Trophoblast cell (in vitro differentiated cells and primary cell): Measurements from ENCODE around the gene RPRML.

Source experiments
- DNase-seq, 2 donors: peaks; one replicate each; pipeline ENCODE4 v3.0.0-alpha.2; 2016
- H2AFZ ChIP-seq: 2 replicates; pipeline ENCODE4 v1.6.1; 2013; ENCODE audit warnings: low read length, moderate library complexity, mild to moderate bottlenecking; ENCODE audit not compliant: insufficient read depth, poor library complexity
- H2AK5ac ChIP-seq: 2 replicates; pipeline ENCODE4 v1.6.1; 2013; ENCODE audit warnings: mild to moderate bottlenecking, low read length
- H2BK120ac ChIP-seq: 2 replicates; pipeline ENCODE4 v1.6.1; 2013; ENCODE audit warnings: low read length, mild to moderate bottlenecking, moderate library complexity; ENCODE audit not compliant: insufficient read depth, poor library complexity
- H2BK12ac ChIP-seq: 2 replicates; pipeline ENCODE4 v1.6.1; 2013; ENCODE audit warnings: mild to moderate bottlenecking, low read length, moderate library complexity
- H2BK5ac ChIP-seq: 2 replicates; pipeline ENCODE4 v1.6.1; 2013; ENCODE audit warnings: low read length, low read depth, moderate library complexity, mild to moderate bottlenecking; ENCODE audit not compliant: poor library complexity
- H3K14ac ChIP-seq: 2 replicates; pipeline ENCODE4 v1.6.1; 2013; ENCODE audit warnings: mild to moderate bottlenecking, low read length
- H3K18ac ChIP-seq: 2 replicates; pipeline ENCODE4 v1.6.1; 2013; ENCODE audit warnings: mild to moderate bottlenecking, low read length
- H3K23ac ChIP-seq: 2 replicates; pipeline ENCODE4 v1.6.1; 2013; ENCODE audit warnings: low read length
- H3K27ac ChIP-seq: 2 replicates; pipeline ENCODE4 v1.5.1; 2013; ENCODE audit warnings: low read depth, mild to moderate bottlenecking, inconsistent platforms, low read length, moderate library complexity
- H3K27me3 ChIP-seq: 2 replicates; pipeline ENCODE4 v1.6.1; 2013; ENCODE audit warnings: inconsistent platforms, mild to moderate bottlenecking, low read length, moderate library complexity; ENCODE audit not compliant: insufficient read depth
- H3K36me3 ChIP-seq, 2 experiments: 1 replicate in 1 of 2; 2 replicates in 1 of 2; pipeline ENCODE4 v1.6.1; 2013; ENCODE audit warnings: low read length in 2 of 2, mild to moderate bottlenecking in 2 of 2, moderate library complexity in 1 of 2; ENCODE audit not compliant: insufficient read depth in 2 of 2, control insufficient read depth in 1 of 2
- H3K4ac ChIP-seq: 2 replicates; pipeline ENCODE4 v1.6.1; 2013; ENCODE audit warnings: low read depth, mild to moderate bottlenecking, low read length, moderate library complexity
- H3K4me1 ChIP-seq, 2 experiments: 1 replicate in 1 of 2; 2 replicates in 1 of 2; pipeline ENCODE4 v1.6.1; 2013; ENCODE audit warnings: low read length in 2 of 2, mild to moderate bottlenecking in 2 of 2, moderate library complexity in 1 of 2; ENCODE audit not compliant: insufficient read depth in 2 of 2, control insufficient read depth in 1 of 2
- H3K4me2 ChIP-seq: 2 replicates; pipeline ENCODE4 v1.6.1; 2013; ENCODE audit warnings: inconsistent platforms, mild to moderate bottlenecking, low read length, moderate library complexity
- H3K4me3 ChIP-seq: 2 replicates; pipeline ENCODE4 v1.5.1; 2013; ENCODE audit warnings: mild to moderate bottlenecking, low read depth, low read length, inconsistent platforms
- H3K79me1 ChIP-seq: one replicate; pipeline ENCODE4 v1.6.1; 2013; ENCODE audit warnings: low read length
- H3K79me2 ChIP-seq: 2 replicates; pipeline ENCODE4 v1.6.1; 2013; ENCODE audit warnings: low read length, mild to moderate bottlenecking; ENCODE audit not compliant: control insufficient read depth, insufficient read depth, poor library complexity
- H3K9ac ChIP-seq: 2 replicates; pipeline ENCODE4 v1.6.1; 2013; ENCODE audit warnings: mild to moderate bottlenecking, low read length
- H3K9me3 ChIP-seq: 2 replicates; pipeline ENCODE4 v1.6.1; 2013; ENCODE audit warnings: low read depth, mild to moderate bottlenecking, control low read depth, inconsistent platforms, low read length; ENCODE audit not compliant: insufficient read depth
- H4K12ac ChIP-seq: 2 replicates; pipeline ENCODE4 v1.6.1; 2013; ENCODE audit warnings: low read depth, mild to moderate bottlenecking, low read length, moderate library complexity
- H4K8ac ChIP-seq: 2 replicates; pipeline ENCODE4 v1.6.1; 2013; ENCODE audit warnings: low read depth, mild to moderate bottlenecking, low read length, moderate library complexity
- H4K91ac ChIP-seq: one replicate; pipeline ENCODE4 v1.6.1; 2013; ENCODE audit warnings: low read depth, mild to moderate bottlenecking, low read length, moderate library complexity
- WGBS: extraction: QIAGEN DNeasy Blood & Tissue Kit; methylation state at CpG from one replicate; pipeline ENCODE4 v1.1.7; 2013; ENCODE audit warnings: missing lambda C conversion rate; ENCODE audit not compliant: insufficient read length, insufficient coverage; ENCODE audit errors: extremely low coverage; 5-methylcytosine and 5-hydroxymethylcytosine counted together

The RPRML gene

DNA sequence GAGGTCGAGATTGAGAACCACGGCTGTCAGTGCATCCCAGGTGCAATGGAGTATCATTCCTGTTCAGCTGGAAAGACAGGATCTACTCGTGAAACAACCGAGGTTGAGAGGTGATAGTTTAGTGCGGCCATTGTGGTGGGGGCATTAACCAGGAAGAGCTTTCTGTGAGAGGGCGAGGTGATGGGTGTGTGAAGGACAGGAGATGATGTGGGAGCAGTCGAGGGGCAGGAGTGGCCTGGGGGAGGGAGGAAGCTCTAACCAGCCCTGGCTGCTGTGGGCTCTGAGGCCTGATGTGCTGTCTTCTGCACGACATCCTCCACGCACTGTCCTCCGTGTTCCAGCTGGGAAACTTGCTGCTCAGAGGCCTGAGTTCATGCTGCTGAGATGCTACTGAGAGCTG, 34.1 kb downstream of the RPRML start:
- peak overlapping the region; percentile 12 for H3K18ac ChIP-seq
- H3K27ac ChIP-seq: peak overlapping the region; percentile 9
- H3K79me1 ChIP-seq: peaks cover 28% of the 10 kb centered on the region
- peak overlapping the region; percentile 8 for H4K8ac ChIP-seq
- no peak overlapping the region for H3K23ac ChIP-seq
- peak overlapping the region; percentile 54 for H4K91ac ChIP-seq
- no CpG with 5 or more reads among the region's 10 CpGs for WGBS
- H3K79me2 ChIP-seq: peaks cover 2% of the 10 kb centered on the region
- no peak overlapping the region for H3K4me2 ChIP-seq
- H3K4me3 ChIP-seq: no peak overlapping the region
- H2BK120ac ChIP-seq: peak overlapping the region; percentile 6
- peak; percentile 61 to 85 for DNase-seq
- no peak overlapping the region for H2AFZ ChIP-seq
- H3K36me3 ChIP-seq: peaks cover 17 to 18% of the 10 kb centered on the region in 2 experiments
- H3K9me3 ChIP-seq: no peaks in the 10 kb centered on the region
- no peaks in the 10 kb centered on the region for H3K27me3 ChIP-seq
- peak overlapping the region; percentile 2 for H3K4ac ChIP-seq
- peak overlapping the region; percentile 21 for H2BK12ac ChIP-seq
- peaks cover 37 to 38% of the 10 kb centered on the region in 2 experiments for H3K4me1 ChIP-seq
- H3K14ac ChIP-seq: peak overlapping the region; percentile 15
- peak overlapping the region; percentile 10 for H2BK5ac ChIP-seq
- no peak overlapping the region for H4K12ac ChIP-seq
- peak overlapping the region; percentile 4 for H2AK5ac ChIP-seq
- no peak overlapping the region for H3K9ac ChIP-seq

DNA sequence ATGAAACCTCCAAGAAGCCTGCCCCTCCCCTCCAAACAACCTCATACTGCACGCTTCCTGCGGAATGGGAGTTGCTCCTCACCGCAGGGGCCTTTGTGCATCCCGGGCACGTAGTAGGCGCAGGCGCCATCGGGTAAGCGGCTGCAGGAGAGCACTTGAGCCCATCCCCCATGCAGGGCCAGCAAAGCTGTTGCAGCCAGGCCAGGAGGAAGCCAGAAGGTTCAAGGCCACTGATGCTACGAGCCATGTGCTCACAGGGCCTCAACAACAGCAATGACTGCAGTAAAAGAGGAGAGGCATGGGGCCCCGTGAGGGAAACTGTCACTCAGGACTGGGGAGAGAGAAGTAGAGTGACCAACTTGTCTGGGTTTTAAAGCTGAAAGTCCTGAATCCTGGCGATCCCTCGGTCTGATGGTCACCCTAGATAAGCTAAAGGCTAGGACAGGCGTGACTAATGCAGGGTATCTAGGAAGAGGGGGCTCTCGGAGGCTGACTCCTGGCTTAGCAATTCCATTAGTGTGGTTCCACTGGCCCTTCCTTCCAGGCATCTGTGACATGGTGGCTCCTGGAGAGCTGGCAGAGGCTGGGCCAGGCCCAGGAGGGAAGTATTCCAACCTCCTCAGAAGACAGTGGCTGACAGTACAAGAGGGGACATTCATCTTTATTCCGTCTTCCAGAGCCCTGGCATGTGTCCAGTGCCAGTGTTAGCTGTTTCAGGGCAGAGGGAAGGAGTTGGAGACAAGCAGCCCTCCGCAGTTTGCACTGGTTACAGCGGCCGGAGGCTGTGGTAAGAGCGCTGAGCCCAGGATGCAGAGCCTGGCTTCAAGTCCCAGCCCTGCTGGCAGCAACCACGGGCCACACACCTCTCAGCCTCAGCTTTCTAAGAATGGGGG, 35.3 kb downstream of the RPRML start:
- peak overlapping the region; percentile 1 for H2AK5ac ChIP-seq
- no peaks in the 10 kb centered on the region for H3K27me3 ChIP-seq
- peaks cover 31% of the 10 kb centered on the region for H3K79me1 ChIP-seq
- H3K18ac ChIP-seq: peak overlapping the region; percentile 4
- H3K4me3 ChIP-seq: no peak overlapping the region
- peak overlapping the region; percentile 25 for H3K14ac ChIP-seq
- H4K91ac ChIP-seq: peak overlapping the region; percentile 54
- no peak overlapping the region for H3K23ac ChIP-seq
- H3K9me3 ChIP-seq: no peaks in the 10 kb centered on the region
- peak; percentile 72 for DNase-seq
- peaks cover 2% of the 10 kb centered on the region for H3K79me2 ChIP-seq
- H3K27ac ChIP-seq: peak overlapping the region; percentile 68
- H3K4ac ChIP-seq: peak overlapping the region; percentile 72
- peak overlapping the region; percentile 57 for H2BK120ac ChIP-seq
- H3K36me3 ChIP-seq: peaks cover 17 to 27% of the 10 kb centered on the region in 2 experiments
- H2BK12ac ChIP-seq: peak overlapping the region; percentile 87
- H4K12ac ChIP-seq: peak overlapping the region; percentile 45
- peak overlapping the region; percentile 0 for H3K4me2 ChIP-seq
- H2BK5ac ChIP-seq: peak overlapping the region; percentile 17
- peaks cover 37 to 38% of the 10 kb centered on the region in 2 experiments for H3K4me1 ChIP-seq
- H3K9ac ChIP-seq: no peak overlapping the region
- no CpG with 5 or more reads among the region's 21 CpGs for WGBS
- no peak overlapping the region for H2AFZ ChIP-seq
- peak overlapping the region; percentile 18 for H4K8ac ChIP-seq

DNA sequence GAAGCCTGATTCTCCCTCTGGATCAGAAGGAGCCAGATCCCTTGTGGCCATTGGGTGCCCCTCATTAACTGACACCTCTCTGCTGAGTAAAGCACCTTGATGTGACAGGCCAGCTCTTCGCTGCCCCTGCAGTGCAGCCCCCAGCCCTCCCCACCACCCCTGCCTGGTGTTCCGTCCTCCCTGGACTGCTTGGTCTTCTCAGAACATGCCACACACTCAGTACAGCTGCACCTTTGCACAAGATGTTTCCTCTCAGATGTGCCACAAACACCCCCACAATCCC, 35.9 kb downstream of the RPRML start:
- no peaks in the 10 kb centered on the region for H3K9me3 ChIP-seq
- H3K4ac ChIP-seq: no peak overlapping the region
- H3K14ac ChIP-seq: no peak overlapping the region
- H3K9ac ChIP-seq: no peak overlapping the region
- no peak overlapping the region for H3K4me3 ChIP-seq
- no peak overlapping the region for H3K23ac ChIP-seq
- H3K4me1 ChIP-seq: peaks cover 37 to 38% of the 10 kb centered on the region in 2 experiments
- H3K79me1 ChIP-seq: peaks cover 34% of the 10 kb centered on the region
- peak overlapping the region; percentile 0 for H4K91ac ChIP-seq
- no peak for DNase-seq
- peaks cover 21 to 33% of the 10 kb centered on the region in 2 experiments for H3K36me3 ChIP-seq
- H2BK120ac ChIP-seq: no peak overlapping the region
- no peaks in the 10 kb centered on the region for H3K27me3 ChIP-seq
- H4K8ac ChIP-seq: peak overlapping the region; percentile 5
- H2AFZ ChIP-seq: no peak overlapping the region
- H3K4me2 ChIP-seq: peak overlapping the region; percentile 0
- peaks cover 2% of the 10 kb centered on the region for H3K79me2 ChIP-seq
- no peak overlapping the region for H2BK5ac ChIP-seq
- peak overlapping the region; percentile 2 for H3K18ac ChIP-seq
- peak overlapping the region; percentile 18 for H3K27ac ChIP-seq
- no peak overlapping the region for H2AK5ac ChIP-seq
- no peak overlapping the region for H2BK12ac ChIP-seq
- H4K12ac ChIP-seq: no peak overlapping the region
- no CpG with 5 or more reads among the region's 2 CpGs for WGBS

DNA sequence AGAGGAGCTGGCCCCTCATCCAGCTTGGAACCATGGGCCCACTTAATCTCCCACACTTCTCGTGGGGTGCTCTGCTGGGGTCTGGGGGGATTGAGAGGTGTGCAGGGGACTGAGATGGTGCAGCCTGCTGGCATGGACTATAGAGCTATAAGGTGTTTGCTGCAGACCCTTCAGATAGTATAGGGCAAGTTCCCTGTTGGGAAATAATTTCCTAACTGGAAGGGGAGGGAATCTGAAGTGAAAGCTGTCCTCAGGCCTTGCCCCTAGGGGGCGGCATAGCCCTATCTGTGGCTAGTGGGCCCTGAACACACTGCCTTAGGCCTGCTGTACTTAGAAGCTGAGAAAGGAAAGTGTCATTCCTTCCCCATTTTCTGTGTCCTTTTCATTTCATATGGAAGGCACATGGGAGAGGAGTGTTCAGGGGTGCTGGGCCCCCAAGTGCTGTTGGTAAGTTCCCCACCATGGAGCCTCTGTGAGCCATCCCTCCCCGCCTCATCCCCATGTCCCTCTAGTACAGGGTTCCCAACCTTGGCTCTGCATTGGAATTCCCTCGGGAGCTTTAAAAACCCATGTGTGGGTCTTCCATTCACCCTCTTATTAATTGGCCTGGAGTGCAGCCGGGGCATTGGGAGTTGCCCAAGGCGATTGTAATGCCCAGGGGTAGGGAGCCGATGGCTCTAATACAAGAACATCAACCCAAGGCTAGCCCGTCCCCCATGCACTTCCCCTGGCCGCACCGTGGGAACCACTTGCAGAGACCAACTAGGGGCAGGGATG, 36.4 kb downstream of the RPRML start:
- no peak overlapping the region for H2BK5ac ChIP-seq
- no peak overlapping the region for H3K4me3 ChIP-seq
- H3K9ac ChIP-seq: no peak overlapping the region
- WGBS: no CpG with 5 or more reads among the region's 10 CpGs
- H3K79me1 ChIP-seq: peaks cover 34% of the 10 kb centered on the region
- H2AFZ ChIP-seq: no peak overlapping the region
- H3K4me2 ChIP-seq: no peak overlapping the region
- H3K23ac ChIP-seq: no peak overlapping the region
- DNase-seq: peak; percentile 49 to 83
- H3K4ac ChIP-seq: no peak overlapping the region
- peak overlapping the region; percentile 18 for H3K27ac ChIP-seq
- H4K8ac ChIP-seq: peak overlapping the region; percentile 5
- no peak overlapping the region for H2BK12ac ChIP-seq
- H2AK5ac ChIP-seq: no peak overlapping the region
- H4K12ac ChIP-seq: no peak overlapping the region
- no peak overlapping the region for H2BK120ac ChIP-seq
- no peaks in the 10 kb centered on the region for H3K27me3 ChIP-seq
- H3K18ac ChIP-seq: peak overlapping the region; percentile 2
- H3K9me3 ChIP-seq: no peaks in the 10 kb centered on the region
- peak overlapping the region; percentile 0 for H4K91ac ChIP-seq
- peaks cover 37 to 38% of the 10 kb centered on the region in 2 experiments for H3K4me1 ChIP-seq
- H3K79me2 ChIP-seq: peaks cover 2% of the 10 kb centered on the region
- no peak overlapping the region for H3K14ac ChIP-seq
- peaks cover 24 to 36% of the 10 kb centered on the region in 2 experiments for H3K36me3 ChIP-seq
